AG09319 (cell line): ENCODE data around the gene AKT1S1.

Experiments used
- DNase-seq: peaks from one replicate; pipeline ENCODE4 v3.0.0-alpha.2; 2010; ENCODE audit warnings: low read depth; ENCODE audit errors: extremely low read depth
- TF ChIP-seq, protein P1 (sequence below): IDR thresholded peaks from 2 replicates; pipeline ENCODE4 v1.5.1; 2011; ENCODE audit warnings: low read depth, mild to moderate bottlenecking, inconsistent platforms, low read length, moderate library complexity

The AKT1S1 gene

DNA sequence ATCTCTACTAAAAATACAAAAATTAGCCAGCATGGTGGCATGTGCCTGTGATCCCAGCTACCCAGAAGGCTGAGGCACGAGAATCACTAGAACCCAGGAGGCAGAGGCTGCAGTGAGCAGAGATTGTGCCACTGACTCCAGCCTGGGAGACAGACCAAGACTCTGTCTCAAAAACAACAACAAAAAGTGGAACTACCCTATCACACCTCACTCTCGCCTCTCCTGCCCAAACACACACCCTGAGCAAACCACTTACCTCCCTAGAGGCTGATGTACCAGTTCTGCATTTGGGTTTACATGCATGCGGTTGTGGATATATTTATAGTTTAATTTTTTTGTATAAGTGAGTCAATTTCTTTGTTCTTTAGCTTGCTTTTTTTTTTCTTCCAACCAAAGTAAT is 33.9 kb downstream of the AKT1S1 start:
- no peak for DNase-seq
- TF ChIP-seq, protein P1, sequence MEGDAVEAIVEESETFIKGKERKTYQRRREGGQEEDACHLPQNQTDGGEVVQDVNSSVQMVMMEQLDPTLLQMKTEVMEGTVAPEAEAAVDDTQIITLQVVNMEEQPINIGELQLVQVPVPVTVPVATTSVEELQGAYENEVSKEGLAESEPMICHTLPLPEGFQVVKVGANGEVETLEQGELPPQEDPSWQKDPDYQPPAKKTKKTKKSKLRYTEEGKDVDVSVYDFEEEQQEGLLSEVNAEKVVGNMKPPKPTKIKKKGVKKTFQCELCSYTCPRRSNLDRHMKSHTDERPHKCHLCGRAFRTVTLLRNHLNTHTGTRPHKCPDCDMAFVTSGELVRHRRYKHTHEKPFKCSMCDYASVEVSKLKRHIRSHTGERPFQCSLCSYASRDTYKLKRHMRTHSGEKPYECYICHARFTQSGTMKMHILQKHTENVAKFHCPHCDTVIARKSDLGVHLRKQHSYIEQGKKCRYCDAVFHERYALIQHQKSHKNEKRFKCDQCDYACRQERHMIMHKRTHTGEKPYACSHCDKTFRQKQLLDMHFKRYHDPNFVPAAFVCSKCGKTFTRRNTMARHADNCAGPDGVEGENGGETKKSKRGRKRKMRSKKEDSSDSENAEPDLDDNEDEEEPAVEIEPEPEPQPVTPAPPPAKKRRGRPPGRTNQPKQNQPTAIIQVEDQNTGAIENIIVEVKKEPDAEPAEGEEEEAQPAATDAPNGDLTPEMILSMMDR = no peak

DNA sequence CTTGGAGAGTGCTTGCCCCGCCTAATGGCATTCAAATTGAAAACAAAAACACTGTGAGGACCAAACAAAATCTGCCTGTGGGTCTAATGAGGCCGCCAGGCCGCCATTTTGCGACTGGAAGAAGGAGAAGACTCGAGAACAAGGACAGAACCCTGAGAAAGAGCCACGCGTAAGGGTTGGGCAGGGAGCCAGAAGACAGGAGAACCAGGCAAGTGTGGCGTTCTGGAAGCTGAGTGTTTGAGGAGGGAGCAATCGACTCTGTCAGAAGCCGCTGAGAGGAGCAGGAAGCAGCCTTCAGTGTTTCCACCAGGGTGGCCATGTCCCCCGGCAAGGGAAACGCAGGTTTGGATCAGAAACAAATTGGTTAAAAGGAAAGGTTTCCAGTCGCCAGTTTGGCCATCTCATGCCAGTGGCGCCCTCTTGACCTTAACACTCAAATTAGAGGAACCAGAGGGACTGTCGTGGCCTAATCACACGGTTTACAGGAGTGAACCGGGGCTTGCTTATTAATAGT is 36.4 kb downstream of the AKT1S1 start:
- TF ChIP-seq, protein P1 = no peak

DNA sequence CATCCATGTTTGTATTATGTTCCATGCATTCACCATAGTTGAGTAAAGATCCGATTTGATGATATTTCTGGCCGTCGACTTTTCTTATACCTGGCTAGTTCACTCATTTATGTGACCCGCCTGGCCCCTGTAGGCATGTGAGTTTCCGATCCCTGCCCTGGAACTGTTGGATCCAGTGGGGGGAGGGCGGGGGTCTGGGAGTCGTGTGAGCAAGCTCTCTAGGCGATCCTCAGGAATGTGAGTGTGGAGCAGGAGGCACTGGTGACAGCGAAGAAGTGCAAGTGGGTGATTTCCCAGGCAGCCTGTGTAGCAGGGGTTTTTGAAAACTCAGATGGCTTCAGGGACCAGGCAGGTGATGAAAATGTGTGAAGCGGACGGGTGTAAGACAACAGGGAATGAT is 36.8 kb downstream of the AKT1S1 start:
- TF ChIP-seq, protein P1 = no peak
- DNase-seq = no peak

More for the DNA sequence above, 36.4 kb downstream of the AKT1S1 start:
- no peak for DNase-seq

DNA sequence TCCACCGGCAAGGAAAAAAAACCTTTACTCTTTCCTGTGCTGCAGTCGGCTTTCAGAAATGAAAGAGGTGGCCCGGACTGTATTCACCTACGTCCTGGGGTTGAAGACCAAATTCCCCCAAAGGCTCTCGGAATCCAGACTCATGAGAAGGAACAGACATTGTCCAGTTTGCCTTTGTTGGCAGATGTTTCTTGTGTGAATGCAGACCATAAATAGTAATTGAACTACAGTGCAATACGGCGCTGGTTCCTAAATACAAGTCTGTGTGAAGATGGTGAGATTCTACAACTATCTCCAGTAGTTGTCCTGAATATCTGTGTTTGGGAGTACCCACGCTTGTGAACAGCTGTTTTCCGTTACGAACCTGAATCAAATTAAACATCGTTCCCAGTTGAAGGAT is 37.4 kb downstream of the AKT1S1 start:
- DNase-seq = no peak
- TF ChIP-seq, protein P1 = no peak

DNA sequence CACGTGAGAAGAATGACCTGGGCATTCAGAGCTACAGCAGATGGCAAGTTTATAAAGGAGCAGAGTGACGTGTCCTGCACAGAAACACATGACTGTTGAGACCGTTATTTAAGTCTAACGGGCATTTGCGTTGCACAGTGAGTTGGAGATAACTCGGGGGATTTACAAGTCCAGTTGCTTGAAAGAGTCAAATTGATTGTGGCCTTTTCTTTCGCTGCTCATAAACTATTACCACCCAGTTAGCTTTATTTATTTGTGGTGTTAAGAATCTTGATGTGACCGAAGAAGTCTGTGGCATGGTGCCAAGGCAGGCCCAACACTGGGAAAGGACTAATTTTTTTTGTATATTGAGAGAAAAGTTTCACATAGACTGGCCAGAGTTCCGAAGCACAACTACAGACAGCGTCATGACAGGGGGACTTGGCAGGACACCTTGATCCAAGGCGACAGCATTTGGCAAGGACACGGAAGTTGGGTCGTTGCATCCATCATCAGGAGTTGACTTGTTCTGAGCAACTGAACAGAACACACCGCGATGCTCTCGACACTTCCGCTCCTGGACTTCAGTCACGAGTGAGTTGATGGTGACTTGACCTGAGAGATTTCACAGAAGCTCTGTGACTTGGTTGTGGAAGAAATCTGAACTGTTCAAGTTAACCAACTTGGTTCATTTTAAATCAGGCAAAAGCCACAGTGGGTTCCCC is 38.1 kb downstream of the AKT1S1 start:
- TF ChIP-seq, protein P1 = no peak
- no peak for DNase-seq

DNA sequence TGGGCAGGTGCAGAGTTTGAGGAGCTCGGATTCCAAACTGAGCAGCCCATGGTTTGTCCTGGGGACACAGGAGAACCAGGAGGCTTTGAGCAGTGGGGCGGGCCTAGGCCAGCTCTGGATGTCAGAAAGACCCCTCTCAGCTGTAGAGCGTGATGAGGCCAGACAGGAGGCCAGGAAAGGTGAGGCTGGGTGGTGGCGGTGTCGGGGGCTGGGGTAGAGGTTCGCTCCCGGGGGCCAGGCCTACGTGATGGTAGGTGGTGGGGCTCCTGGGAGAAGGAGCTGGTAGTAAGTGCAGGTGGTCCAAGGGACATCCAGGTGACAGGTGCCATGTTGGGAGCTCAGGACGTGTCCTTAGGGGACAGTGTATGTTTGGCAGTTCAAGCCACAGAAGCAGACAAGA is 39.7 kb downstream of the AKT1S1 start:
- TF ChIP-seq, protein P1 = no peak
- DNase-seq = no peak

DNA sequence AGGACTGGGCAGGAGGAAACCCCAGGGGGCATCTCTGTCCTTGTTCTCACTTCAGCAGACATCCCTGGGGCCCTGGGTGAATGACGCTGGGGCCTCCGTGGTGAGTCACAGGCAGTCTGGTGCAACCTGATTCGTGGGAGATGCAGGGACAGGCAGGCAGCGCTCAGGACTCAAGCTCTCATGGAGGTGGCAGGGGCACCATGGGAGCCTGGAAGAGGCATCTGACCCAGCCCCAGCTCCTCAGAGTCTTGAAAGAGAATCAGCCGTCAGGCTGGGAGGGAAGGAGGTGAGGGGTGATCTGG is 40.2 kb downstream of the AKT1S1 start:
- no peak for DNase-seq
- TF ChIP-seq, protein P1 = no peak
